ENCODE measurements around the gene RTN4R.

RTN4R gene

GRCh38 chr22:20229916-20230775, 38.0 kb downstream of the RTN4R start:
- Histone ChIP-seq H3K9me2 (replicated peaks; ENCODE audit: control insufficient read depth, low read length) (no peaks in the 10 kb centered on the region), H3K4me3 (ENCODE audit: low read length) (no peak overlapping the region), H3K4me1 (ENCODE audit: control insufficient read depth, low read length) (peaks cover 7% of the 10 kb centered on the region), H4K20me1 (ENCODE audit: control insufficient read depth, insufficient read depth, low read depth, low read length) (no peaks in the 10 kb centered on the region), H3K79me2 (ENCODE audit: control insufficient read depth, low read length) (no peaks in the 10 kb centered on the region), H3K27ac (ENCODE audit: low read depth, low read length) (no peak overlapping the region), H3K9me3 (ENCODE audit: control insufficient read depth, insufficient read depth, low read length) (peaks cover 5% of the 10 kb centered on the region; the same call in 1 of the 2 replicates), H3K36me3 (ENCODE audit: control insufficient read depth, low read length) (no peaks in the 10 kb centered on the region), H3K4me2 (ENCODE audit: low read length) (no peak overlapping the region), H3F3A (ENCODE audit: control insufficient read depth, insufficient read depth) (no peaks in the 10 kb centered on the region), H3K27me3 (ENCODE audit: control insufficient read depth, low read length) (no peaks in the 10 kb centered on the region)
- TF ChIP-seq CTCF (IDR thresholded peaks at IDR 0.05; ENCODE audit: low read depth, low read length, poor library complexity, severe bottlenecking) = no peak
- TF ChIP-seq EZH2phosphoT487 (IDR thresholded peaks at IDR 0.05; ENCODE audit: borderline replicate concordance, low read length) = no peak

GRCh38 chr22:20228939-20229272, 39.2 kb downstream of the RTN4R start:
- Histone ChIP-seq H3K4me3 (ENCODE audit: low read length) (no peak overlapping the region), H3K27ac (ENCODE audit: low read depth, low read length) (no peak overlapping the region), H3K4me1 (ENCODE audit: control insufficient read depth, low read length) (peaks cover 7% of the 10 kb centered on the region), H3K36me3 (ENCODE audit: control insufficient read depth, low read length) (no peaks in the 10 kb centered on the region), H3F3A (ENCODE audit: control insufficient read depth, insufficient read depth) (no peaks in the 10 kb centered on the region), H3K27me3 (ENCODE audit: control insufficient read depth, low read length) (no peaks in the 10 kb centered on the region), H3K79me2 (ENCODE audit: control insufficient read depth, low read length) (no peaks in the 10 kb centered on the region), H3K4me2 (ENCODE audit: low read length) (no peak overlapping the region), H3K9me2 (replicated peaks; ENCODE audit: control insufficient read depth, low read length) (no peaks in the 10 kb centered on the region), H4K20me1 (ENCODE audit: control insufficient read depth, insufficient read depth, low read depth, low read length) (no peaks in the 10 kb centered on the region), H3K9me3 (ENCODE audit: control insufficient read depth, insufficient read depth, low read length) (peaks cover 15% of the 10 kb centered on the region; the same call in 1 of the 2 replicates)
- TF ChIP-seq EZH2phosphoT487 (IDR thresholded peaks at IDR 0.05; ENCODE audit: borderline replicate concordance, low read length) (no peak), CTCF (IDR thresholded peaks at IDR 0.05; ENCODE audit: low read depth, low read length, poor library complexity, severe bottlenecking) (no peak)

GRCh38 chr22:20228055-20228938, 39.8 kb downstream of the RTN4R start:
- Histone ChIP-seq H3K36me3 (ENCODE audit: control insufficient read depth, low read length) (no peaks in the 10 kb centered on the region), H4K20me1 (ENCODE audit: control insufficient read depth, insufficient read depth, low read depth, low read length) (no peaks in the 10 kb centered on the region), H3K27me3 (ENCODE audit: control insufficient read depth, low read length) (no peaks in the 10 kb centered on the region), H3F3A (ENCODE audit: control insufficient read depth, insufficient read depth) (no peaks in the 10 kb centered on the region), H3K9me2 (replicated peaks; ENCODE audit: control insufficient read depth, low read length) (no peaks in the 10 kb centered on the region), H3K4me2 (ENCODE audit: low read length) (no peak overlapping the region), H3K27ac (ENCODE audit: low read depth, low read length) (no peak overlapping the region), H3K4me1 (ENCODE audit: control insufficient read depth, low read length) (peaks cover 7% of the 10 kb centered on the region), H3K4me3 (ENCODE audit: low read length) (no peak overlapping the region), H3K9me3 (ENCODE audit: control insufficient read depth, insufficient read depth, low read length) (peaks cover 15% of the 10 kb centered on the region; the same call in 1 of the 2 replicates), H3K79me2 (ENCODE audit: control insufficient read depth, low read length) (no peaks in the 10 kb centered on the region)
- no peak for TF ChIP-seq CTCF (IDR thresholded peaks at IDR 0.05; ENCODE audit: low read depth, low read length, poor library complexity, severe bottlenecking)
- TF ChIP-seq EZH2phosphoT487 (IDR thresholded peaks at IDR 0.05; ENCODE audit: borderline replicate concordance, low read length) = no peak

Measured in DOHH2 (cell line).